Fibroblast of skin of right quadriceps (primary cell): ENCODE results near the gene AATK.

Source experiments
- DNase-seq: peaks from one replicate; pipeline ENCODE4 v3.0.0-alpha.2; 2013

The AATK gene

DNA sequence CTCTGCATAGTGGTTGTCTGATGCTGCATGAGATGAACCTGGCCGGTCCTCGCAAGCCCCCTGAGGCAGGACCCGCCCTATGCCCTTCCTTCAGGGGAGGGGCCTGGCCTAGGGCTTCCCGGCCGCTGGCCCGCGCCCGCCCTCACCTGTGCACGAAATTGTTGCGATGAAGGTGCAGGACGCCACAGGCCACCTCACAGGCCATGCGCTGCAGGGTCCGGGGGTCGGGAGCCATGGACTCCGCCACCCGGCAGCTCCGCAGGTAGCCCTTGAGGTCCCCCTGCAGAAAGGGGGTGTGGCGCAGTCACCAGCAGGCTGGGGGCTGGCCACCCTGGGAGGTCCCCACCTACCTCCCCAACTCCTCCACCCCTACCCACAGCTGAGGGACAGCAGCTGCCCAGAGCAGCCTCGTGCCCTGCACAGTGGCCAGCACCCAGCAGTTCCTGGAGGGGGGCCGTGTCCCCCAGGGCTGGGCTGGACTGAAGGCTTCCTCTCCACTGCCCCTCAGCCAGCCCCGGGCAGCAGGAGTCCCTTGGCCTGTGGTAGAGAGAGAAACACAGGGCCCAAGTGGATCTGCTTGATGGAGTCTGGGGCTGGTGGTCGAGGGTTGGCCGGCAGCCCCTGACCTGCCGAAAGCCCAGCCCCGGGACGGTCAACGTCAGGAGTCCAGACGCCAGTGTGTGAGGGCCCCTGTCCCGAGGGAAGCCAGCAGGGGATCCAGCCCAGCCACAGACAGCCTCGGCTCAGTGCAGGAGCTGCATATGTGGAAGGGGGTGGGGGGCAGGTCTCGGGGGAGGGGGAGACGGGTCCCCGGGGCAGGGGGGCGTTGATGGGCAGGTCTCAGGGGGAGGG, 39.5 kb downstream of the AATK start:
- DNase-seq, result no peak

DNA sequence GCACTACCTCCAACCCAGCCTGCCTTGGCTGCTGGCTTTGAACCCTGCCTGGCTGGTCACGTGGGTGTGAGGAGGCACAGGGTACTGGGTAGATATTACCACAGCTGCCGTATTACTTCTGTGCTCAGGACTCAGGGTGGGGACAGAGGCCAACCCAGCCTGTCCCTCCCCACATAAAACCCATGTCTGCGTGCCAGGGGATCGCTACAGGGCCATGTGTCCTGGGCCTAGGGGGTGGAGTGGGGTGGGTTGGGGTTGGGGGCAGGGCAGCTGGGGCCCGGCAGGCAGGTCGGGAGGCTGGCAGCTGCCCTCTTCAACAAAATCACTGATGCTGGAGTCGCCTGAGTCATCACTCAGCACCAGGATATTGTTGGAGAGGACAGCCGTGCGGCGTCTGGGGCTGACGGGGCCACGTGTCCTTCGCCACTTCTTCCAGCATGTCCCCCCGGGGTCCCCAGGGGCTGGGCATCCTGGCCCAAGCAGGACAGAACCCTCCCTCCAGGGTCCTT, 40.4 kb downstream of the AATK start:
- no peak for DNase-seq

- DNase-seq, result no peak
Observed at GRCh38 chr17:81124377-81124776, 41.6 kb downstream of the AATK start.

DNA sequence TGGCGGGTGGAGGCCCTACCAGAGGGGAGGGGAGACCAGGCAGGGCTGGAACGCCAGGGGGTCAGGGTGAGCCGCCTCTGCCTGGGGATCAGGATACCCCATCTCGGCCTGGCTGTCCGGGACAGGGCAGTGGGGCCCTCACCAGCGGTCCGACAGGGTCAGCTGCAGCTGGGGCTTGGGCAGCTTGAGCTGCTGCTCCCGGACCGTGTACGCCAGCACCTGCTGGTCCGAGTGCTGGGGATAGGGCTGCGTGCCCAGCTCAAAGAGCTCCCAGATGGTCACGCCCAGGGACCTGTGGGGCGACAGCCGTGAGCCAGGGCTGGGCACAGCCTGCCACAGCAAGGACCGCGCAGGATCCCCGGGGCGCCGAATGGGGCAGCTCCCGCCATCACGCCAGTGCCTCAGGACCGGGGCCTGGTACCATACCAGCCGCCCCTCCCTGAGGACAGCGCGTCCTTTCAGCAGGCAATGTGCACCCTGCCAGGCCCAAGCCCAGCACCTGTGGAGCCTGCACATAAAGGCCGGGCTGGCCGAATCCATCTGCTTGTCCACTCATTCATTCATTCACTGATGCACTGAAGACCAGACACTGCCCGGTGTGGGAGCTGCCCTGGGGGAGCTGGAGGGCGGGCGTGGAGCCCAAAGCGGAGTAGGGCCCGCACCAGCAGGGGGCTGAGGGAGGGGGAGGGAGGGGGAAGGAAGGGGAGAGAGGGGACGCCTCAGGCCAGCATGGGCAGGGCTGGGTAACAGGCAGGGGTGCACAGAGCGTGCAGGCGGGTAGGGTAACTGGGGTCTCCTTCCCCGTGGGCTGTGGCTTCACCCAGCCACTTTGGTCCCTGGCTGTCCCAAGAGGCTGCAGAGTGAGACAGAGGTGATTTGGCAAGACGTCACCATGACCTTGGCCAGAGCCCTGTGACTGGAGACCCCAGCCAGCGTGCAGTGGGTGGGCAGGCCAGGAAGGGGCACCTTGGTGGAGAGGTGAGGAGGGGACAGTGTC, 42.7 kb downstream of the AATK start:
- no peak for DNase-seq

GRCh38 chr17:81121841-81122733, 43.9 kb downstream of the AATK start:
- DNase-seq, result no peak

- DNase-seq, result no peak
Observed at GRCh38 chr17:81120695-81121621, 45.1 kb downstream of the AATK start.

DNA sequence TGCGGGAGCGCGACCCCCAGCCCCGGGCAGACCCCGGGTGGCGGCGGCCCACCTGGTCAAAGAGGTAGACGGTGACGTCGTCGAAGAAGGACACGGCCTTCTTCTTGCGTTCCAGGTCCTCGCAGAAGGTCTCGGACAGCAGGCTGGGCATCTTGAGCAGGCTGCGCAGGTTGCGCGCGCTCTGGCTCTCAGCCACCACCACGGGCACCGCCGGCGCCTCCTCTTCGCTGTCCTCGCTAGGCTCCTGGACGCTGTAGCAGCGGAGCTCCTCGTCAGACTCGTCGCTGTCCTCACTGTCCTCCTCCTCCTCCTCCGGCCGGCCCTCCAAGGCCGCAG, 45.9 kb downstream of the AATK start:
- DNase-seq, result no peak

DNA sequence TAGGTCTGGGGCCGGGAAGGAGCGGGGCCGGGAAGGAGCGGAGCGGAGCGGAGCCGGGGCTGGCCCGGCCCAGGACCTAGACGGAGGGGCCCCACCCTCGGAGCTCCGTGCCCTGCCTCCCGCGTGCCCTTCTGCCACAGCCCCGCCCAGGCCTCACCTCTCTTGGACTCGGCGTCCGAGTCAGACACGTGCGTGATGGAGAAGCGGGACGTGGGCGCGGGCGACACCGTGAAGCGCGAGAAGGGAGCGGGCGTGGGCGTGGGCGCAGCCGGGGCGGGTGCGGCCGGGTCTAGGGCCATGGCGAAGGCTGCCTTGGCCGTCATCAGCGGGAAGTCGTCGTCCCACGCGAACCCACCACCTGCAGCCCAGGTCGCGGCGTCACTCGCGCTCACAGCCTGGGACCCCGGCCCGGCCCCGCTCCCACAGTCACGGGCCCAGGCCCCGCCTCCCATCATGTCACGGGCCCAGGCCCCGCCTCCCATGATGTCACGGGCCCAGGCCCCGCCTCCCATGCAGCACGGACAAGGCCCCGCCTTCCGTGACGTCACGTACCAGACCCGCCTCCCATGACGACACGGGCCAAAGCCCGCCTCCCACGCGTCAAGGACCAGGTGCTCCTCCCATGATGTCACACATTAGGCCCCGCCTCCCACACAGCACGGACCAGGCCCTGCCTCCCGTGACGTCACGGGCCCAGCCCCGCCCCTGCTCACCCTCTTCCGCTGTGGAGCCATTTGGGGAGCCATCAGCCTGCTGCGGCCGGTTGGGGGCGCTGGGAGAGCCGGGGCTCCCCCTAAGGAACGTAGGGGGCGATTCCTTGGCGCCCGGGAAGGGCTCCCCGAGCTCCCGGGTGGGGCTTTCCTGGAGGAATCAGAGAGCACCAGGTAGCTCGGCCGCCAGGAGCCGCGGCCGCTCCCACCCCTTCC, 46.5 kb downstream of the AATK start:
- peak; percentile 87 for DNase-seq

- no peak for DNase-seq
Observed at GRCh38 chr17:81118308-81119221, 47.5 kb downstream of the AATK start.

GRCh38 chr17:81117672-81118198, 48.3 kb downstream of the AATK start:
- no peak for DNase-seq

DNA sequence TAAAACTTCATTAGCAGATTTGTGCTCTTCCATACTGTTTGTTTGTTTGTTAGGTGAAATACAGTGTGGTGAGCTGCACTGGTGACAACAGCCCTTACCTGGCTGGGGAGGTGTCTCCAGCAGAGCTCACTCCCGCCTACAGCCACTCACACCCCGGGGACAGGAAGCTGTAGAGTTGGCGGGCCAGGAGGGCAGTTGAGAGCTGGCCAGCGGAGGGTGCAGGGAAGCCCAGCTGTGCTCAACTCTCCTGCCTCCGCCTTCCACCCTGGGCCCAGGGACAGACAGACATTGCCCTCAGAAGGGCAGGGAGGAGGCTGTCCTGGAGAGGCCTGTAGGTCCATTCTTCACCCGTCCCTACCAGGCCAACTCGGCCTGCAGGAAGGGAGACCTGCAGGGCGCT, 49.3 kb downstream of the AATK start:
- no peak for DNase-seq

DNA sequence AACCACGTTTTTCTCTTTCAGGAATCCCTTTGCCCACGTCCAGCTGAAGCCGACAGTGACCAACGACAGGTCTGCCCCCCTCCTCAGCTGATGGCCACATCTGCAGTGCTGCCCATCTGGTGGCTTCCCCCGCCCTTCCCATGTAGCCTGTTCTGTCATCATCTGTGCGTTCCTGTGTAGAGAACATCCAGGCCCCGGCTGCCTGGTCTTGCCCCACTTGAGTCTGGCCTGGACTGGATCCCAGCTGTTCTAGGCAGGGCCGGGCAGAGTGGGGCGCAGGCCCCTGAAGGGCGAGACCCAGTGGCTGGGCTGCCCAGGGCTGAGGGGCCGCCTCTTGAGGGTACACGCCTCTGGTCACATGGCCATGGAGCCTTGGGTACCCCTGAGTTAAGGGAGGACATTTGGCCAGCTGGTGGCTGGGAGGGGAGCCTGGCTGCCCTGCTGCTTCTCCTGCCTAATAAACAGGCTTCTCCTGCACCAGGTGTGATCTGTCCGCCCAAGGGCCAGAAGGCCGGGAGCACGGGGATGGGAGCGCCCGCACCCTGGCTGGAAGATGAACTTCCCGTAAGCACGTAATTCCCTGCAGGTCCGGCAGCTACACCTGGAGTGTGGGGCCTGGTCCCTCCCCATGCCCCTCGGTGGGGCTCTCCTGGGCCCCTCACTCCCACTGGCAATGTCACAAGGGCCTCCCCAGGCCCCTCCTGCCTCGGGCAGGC, 50.1 kb downstream of the AATK start:
- DNase-seq, result no peak

- DNase-seq, result no peak
Observed at GRCh38 chr17:81115219-81115618, 50.8 kb downstream of the AATK start.

DNA sequence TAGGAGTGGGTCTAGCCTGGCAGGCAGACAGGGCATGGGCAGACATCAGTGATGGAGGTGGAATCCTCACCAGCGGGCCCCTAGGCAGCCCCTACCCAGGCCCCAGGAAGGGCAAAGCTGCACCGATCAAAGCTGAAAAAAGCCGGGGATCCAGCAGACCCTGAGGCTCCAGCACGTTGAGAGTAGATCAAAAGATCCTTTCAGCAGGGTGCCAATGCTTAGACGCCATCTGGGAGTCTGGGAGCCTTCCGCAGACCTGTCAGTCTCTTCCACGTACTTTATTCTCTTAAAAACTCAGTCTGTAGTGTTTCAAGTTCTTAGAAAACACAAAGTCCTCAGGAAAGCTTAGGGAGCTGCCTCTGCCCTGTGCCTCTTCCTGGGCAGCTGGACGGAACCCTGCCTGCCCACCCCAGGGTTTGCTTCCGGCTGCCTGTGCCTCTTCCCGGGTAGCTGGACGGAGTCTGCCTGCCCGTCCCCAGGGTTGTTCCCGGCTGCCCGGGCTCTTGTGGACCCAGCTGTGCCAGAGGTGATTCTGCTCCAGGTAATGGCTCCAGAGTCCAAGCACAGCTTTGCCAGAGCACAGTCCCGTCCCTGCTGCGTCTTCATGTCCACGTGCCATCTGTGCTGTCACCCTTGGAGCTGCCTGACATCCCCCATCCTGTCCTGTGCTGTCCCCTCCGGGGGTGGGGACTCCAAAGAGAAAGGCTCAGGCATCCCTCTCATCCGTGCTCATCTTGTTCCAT, 51.5 kb downstream of the AATK start:
- DNase-seq, result no peak

DNA sequence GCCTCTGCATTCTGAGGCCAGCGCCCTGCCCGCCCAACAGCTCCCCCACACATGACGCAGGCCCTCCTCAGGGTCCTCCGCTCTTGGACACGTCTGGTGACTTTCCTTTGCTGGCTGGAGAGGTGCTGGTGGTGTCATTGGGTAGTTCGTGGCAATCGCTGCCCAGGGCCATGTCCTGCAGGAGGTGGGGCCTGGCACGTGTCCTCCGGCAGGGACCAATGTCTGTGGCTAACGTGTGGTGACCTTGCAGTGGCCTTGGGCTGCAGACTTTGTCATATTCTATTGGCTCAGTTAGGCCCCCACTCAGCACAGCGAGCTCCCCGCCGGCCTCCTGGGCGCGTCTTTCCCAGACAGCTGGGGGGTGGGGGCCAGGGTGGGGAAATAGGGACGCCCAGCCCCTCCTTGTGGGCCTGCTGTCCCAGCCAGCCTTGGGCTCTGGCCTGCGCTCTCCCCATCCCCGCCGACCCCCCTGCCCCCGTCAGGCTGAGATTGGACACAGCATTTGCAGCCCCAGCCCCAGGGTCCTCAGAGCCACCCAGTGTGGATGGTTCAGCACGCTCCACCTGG, 52.8 kb downstream of the AATK start:
- no peak for DNase-seq

DNA sequence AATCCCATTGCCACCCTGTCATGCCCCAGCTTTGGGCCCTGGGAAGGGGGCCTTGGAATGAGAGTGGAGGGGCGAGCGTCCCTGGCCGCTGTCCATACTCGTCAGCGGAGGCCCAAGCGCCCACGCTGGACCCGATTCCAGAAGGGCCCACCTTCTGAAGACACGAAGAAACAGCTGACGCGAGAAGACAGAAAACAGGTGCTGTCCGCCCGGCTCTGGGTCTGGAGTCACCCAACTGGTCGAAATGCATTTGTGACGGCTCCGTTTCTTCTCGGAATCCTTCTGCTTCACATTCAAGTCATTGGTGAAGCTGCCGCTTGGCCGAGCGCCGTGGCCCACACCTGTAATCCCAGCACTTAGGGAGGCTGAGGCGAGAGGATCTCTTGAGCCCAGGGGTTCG, 53.6 kb downstream of the AATK start:
- DNase-seq, result no peak

- DNase-seq, result no peak
Observed at GRCh38 chr17:81111066-81111465, 55.0 kb downstream of the AATK start.
